Endodermal cell (in vitro differentiated cells): ENCODE measurements around the gene ERP44. TPM values are rescaled to one million over a fixed set of nuclear protein-coding genes. Genes with fewer than 3 reads are reported as not detected.

Experiments
- DNase-seq: peaks from one replicate; pipeline ENCODE4 v3.0.0-alpha.2; 2017
- H3K27ac ChIP-seq: 2 replicates; pipeline ENCODE4 v1.5.1; 2013; ENCODE audit warnings: mild to moderate bottlenecking, low read depth, low read length, moderate library complexity
- H3K27me3 ChIP-seq: 2 replicates; pipeline ENCODE4 v1.6.1; 2013; ENCODE audit warnings: mild to moderate bottlenecking, low read length, moderate library complexity; ENCODE audit not compliant: insufficient read depth, control insufficient read depth, poor library complexity, severe bottlenecking
- H3K36me3 ChIP-seq: 2 replicates; pipeline ENCODE4 v1.7.0; 2013; ENCODE audit warnings: mild to moderate bottlenecking, low read length, moderate library complexity; ENCODE audit not compliant: control insufficient read depth, insufficient read depth
- H3K4me1 ChIP-seq: one replicate; pipeline ENCODE4 v1.7.0; 2013; ENCODE audit warnings: low read length; ENCODE audit not compliant: control insufficient read depth, insufficient read depth
- H3K4me3 ChIP-seq: 2 replicates; pipeline ENCODE4 v1.5.1; 2013; ENCODE audit warnings: mild to moderate bottlenecking, low read length, moderate library complexity
- H3K9ac ChIP-seq: 2 replicates; pipeline ENCODE4 v1.6.1; 2013; ENCODE audit warnings: mild to moderate bottlenecking, low read length, moderate library complexity; ENCODE audit not compliant: poor library complexity, severe bottlenecking; ENCODE audit errors: extremely low read depth
- H3K9me3 ChIP-seq: 2 replicates; pipeline ENCODE4 v1.6.1; 2013; ENCODE audit warnings: mild to moderate bottlenecking, low read length, moderate library complexity; ENCODE audit not compliant: control insufficient read depth
- H3K27ac Mint-ChIP-seq: 2 replicates; pipeline ENCODE4 v1.8.0; 2020; ENCODE audit warnings: mixed read lengths
- H3K27me3 Mint-ChIP-seq: 2 replicates; pipeline ENCODE4 v1.8.0; 2021; ENCODE audit warnings: mild to moderate bottlenecking, mixed read lengths; ENCODE audit not compliant: insufficient read depth
- H3K36me3 Mint-ChIP-seq: 2 replicates; pipeline ENCODE4 v1.8.0; 2020; ENCODE audit warnings: low read depth, mixed read lengths
- H3K4me1 Mint-ChIP-seq: 2 replicates; pipeline ENCODE4 v1.8.0; 2020; ENCODE audit warnings: mixed read lengths
- H3K4me3 Mint-ChIP-seq: 2 replicates; pipeline ENCODE4 v1.8.0; 2020; ENCODE audit warnings: mild to moderate bottlenecking, moderate library complexity, mixed read lengths
- H3K9me3 Mint-ChIP-seq: 2 replicates; pipeline ENCODE4 v1.8.0; 2020; ENCODE audit warnings: mild to moderate bottlenecking, mixed read lengths
- CTCF ChIP-seq: fragments of 200-600 bp; sonication (generic); conservative IDR thresholded peaks from 2 replicates; pipeline ENCODE4 v1.5.0; 2021; ENCODE audit warnings: antibody characterized with exemption, mild to moderate bottlenecking
- WGBS, 2 experiments: methylation state at CpG; one replicate each; pipeline versions ENCODE4 v1.1.5 to v1.1.7; 2013; ENCODE audit warnings: missing lambda C conversion rate in 2 of 2, mixed read lengths in 1 of 2; ENCODE audit not compliant: insufficient coverage in 1 of 2, insufficient read length in 1 of 2; 5-methylcytosine and 5-hydroxymethylcytosine counted together
- total RNA-seq, 2 donors: library from RNA; stranded (reverse); fragmentation: NEBNext Ultra II Directional in 1 of 2; extraction: Animal tissue kit (Norgen Biotek cat#: 25700) in 1 of 2; gene quantifications; 2 replicates in 1 of 2; 3 replicates in 1 of 2; pipeline ENCODE4 v1.2.1, GENCODE V29; 2021

Gene ERP44
- total RNA-seq, 2 donors from 2014 or later, result 22.4 to 23.4 TPM

- TF ChIP-seq CTCF, result no peak
- 54 to 75% methylated on average over 2 of the region's 2 CpGs for WGBS, 2 experiments
- H3K36me3 ChIP-seq, result peaks cover 24% of the 10 kb centered on the region
- H3K9me3 ChIP-seq, result no peaks in the 10 kb centered on the region
- peaks cover 19% of the 10 kb centered on the region for H3K36me3 Mint-ChIP-seq
- peaks cover 43% of the 10 kb centered on the region for H3K4me1 Mint-ChIP-seq
- no peaks in the 10 kb centered on the region for H3K9me3 Mint-ChIP-seq
- H3K27ac Mint-ChIP-seq, result peak overlapping the region; percentile 80
- no peak overlapping the region for H3K27ac ChIP-seq
- H3K4me3 ChIP-seq, result peak overlapping the region; percentile 61
- DNase-seq, result peak; percentile 63
- H3K9ac ChIP-seq, result peak overlapping the region; percentile 58
- H3K4me3 Mint-ChIP-seq, result no peak overlapping the region
- no peaks in the 10 kb centered on the region for H3K27me3 Mint-ChIP-seq
- peaks cover 28% of the 10 kb centered on the region for H3K4me1 ChIP-seq
- no peaks in the 10 kb centered on the region for H3K27me3 ChIP-seq
Measured at GRCh38 chr9:99966001-99966400, 132.8 kb downstream of the ERP44 start.

GRCh38 chr9:99964336-99964735, 134.5 kb downstream of the ERP44 start:
- Histone ChIP-seq H3K4me3 (no peak overlapping the region), H3K4me1 (peaks cover 28% of the 10 kb centered on the region), H3K36me3 (peaks cover 10% of the 10 kb centered on the region), H3K9me3 (no peaks in the 10 kb centered on the region), H3K27ac (no peak overlapping the region), H3K27me3 (no peaks in the 10 kb centered on the region), H3K9ac (no peak overlapping the region)
- 92 to 100% methylated on average over 1 of the region's 1 CpG for WGBS, 2 experiments
- Mint-ChIP-seq H3K4me3 (no peak overlapping the region), H3K27me3 (no peaks in the 10 kb centered on the region), H3K27ac (no peak overlapping the region), H3K9me3 (no peaks in the 10 kb centered on the region), H3K36me3 (peaks cover 7% of the 10 kb centered on the region), H3K4me1 (peaks cover 44% of the 10 kb centered on the region)
- DNase-seq, result no peak
- TF ChIP-seq CTCF, result no peak

- Mint-ChIP-seq H3K4me3 (no peak overlapping the region), H3K4me1 (peaks cover 33% of the 10 kb centered on the region), H3K9me3 (no peaks in the 10 kb centered on the region), H3K27ac (no peak overlapping the region), H3K36me3 (peaks cover 7% of the 10 kb centered on the region), H3K27me3 (no peaks in the 10 kb centered on the region)
- Histone ChIP-seq H3K4me3 (no peak overlapping the region), H3K36me3 (peaks cover 7% of the 10 kb centered on the region), H3K4me1 (peaks cover 19% of the 10 kb centered on the region), H3K27ac (no peak overlapping the region), H3K27me3 (no peaks in the 10 kb centered on the region), H3K9ac (no peak overlapping the region), H3K9me3 (no peaks in the 10 kb centered on the region)
- WGBS, 2 experiments, result 88% methylated on average over 1 of the region's 1 CpG; no CpG with 5 or more reads in 1 of the 2 experiments
- TF ChIP-seq CTCF, result no peak
- DNase-seq, result no peak
Measured at GRCh38 chr9:99962680-99963261, 136.0 kb downstream of the ERP44 start.
